DOHH2 (cell line): Measurements from ENCODE around the gene LPGAT1.

ENCODE experiments used
- H3F3A ChIP-seq: fragments of 200-600 bp; sonication (generic), shearing (Covaris generic); 2 replicates; pipeline ENCODE4 v1.6.0; 2016; ENCODE audit warnings: antibody characterized with exemption, mild to moderate bottlenecking; ENCODE audit not compliant: control insufficient read depth, insufficient read depth
- H3K27ac ChIP-seq: fragments of 200-600 bp; sonication (generic); 2 replicates; pipeline ENCODE4 v1.5.1; 2014; ENCODE audit warnings: low read depth, mild to moderate bottlenecking, low read length, moderate library complexity
- H3K27me3 ChIP-seq: fragments of 200-600 bp; sonication (generic); 2 replicates; pipeline ENCODE4 v1.6.1; 2014; ENCODE audit warnings: mild to moderate bottlenecking, low read length, mixed read lengths; ENCODE audit not compliant: control insufficient read depth
- H3K36me3 ChIP-seq: fragments of 200-600 bp; sonication (generic); 2 replicates; pipeline ENCODE4 v1.6.1; 2014; ENCODE audit warnings: mild to moderate bottlenecking, low read length, moderate library complexity, mixed read lengths; ENCODE audit not compliant: control insufficient read depth
- H3K4me1 ChIP-seq: fragments of 200-600 bp; sonication (generic); 2 replicates; pipeline ENCODE4 v1.6.1; 2014; ENCODE audit warnings: mild to moderate bottlenecking, low read length, mixed read lengths; ENCODE audit not compliant: control insufficient read depth
- H3K4me2 ChIP-seq: fragments of 200-600 bp; sonication (generic); 2 replicates; pipeline ENCODE4 v1.6.0; 2014; ENCODE audit warnings: mild to moderate bottlenecking, low read length, moderate library complexity
- H3K4me3 ChIP-seq: fragments of 200-600 bp; sonication (generic); 2 replicates; pipeline ENCODE4 v1.5.1; 2014; ENCODE audit warnings: mild to moderate bottlenecking, low read length, mixed read lengths
- H3K79me2 ChIP-seq: fragments of 200-600 bp; sonication (generic); 2 replicates; pipeline ENCODE4 v1.6.1; 2014; ENCODE audit warnings: mild to moderate bottlenecking, low read length, mixed read lengths; ENCODE audit not compliant: control insufficient read depth
- H3K9me2 ChIP-seq: fragments of 200-600 bp; sonication (generic); replicated peaks from 2 replicates; pipeline ENCODE4 v1.6.1; 2014; ENCODE audit warnings: mild to moderate bottlenecking, low read length, mixed read lengths; ENCODE audit not compliant: control insufficient read depth
- H3K9me3 ChIP-seq: fragments of 200-600 bp; sonication (generic); 2 replicates; pipeline ENCODE4 v1.6.1; 2014; ENCODE audit warnings: antibody characterized with exemption, low read length, mixed read lengths; ENCODE audit not compliant: control insufficient read depth, insufficient read depth
- H4K20me1 ChIP-seq: fragments of 200-600 bp; sonication (generic); 2 replicates; pipeline ENCODE4 v1.6.0; 2014; ENCODE audit warnings: low read depth, mild to moderate bottlenecking, antibody characterized with exemption, low read length, moderate library complexity; ENCODE audit not compliant: control insufficient read depth, insufficient read depth
- CTCF ChIP-seq: fragments of 200-600 bp; sonication (generic); IDR thresholded peaks from one replicate; pipeline ENCODE4 v1.5.1; 2014; ENCODE audit warnings: antibody characterized with exemption, mild to moderate bottlenecking, low read depth, low read length; ENCODE audit not compliant: poor library complexity, severe bottlenecking
- EZH2phosphoT487 ChIP-seq: fragments of 200-600 bp; sonication (generic); IDR thresholded peaks from 2 replicates; pipeline ENCODE4 v1.6.1; 2017; ENCODE audit warnings: borderline replicate concordance, mild to moderate bottlenecking, antibody characterized with exemption, low read length, moderate library complexity, mixed read lengths

The LPGAT1 gene

GRCh38 chr1:211822677-211823407 lies 7.7 kb downstream of the LPGAT1 start:
- no peaks in the 10 kb centered on the region for H3K79me2 ChIP-seq
- no peak overlapping the region for H3K4me2 ChIP-seq
- H3F3A ChIP-seq: no peaks in the 10 kb centered on the region
- TF ChIP-seq CTCF (no peak), EZH2phosphoT487 (no peak)
- no peak overlapping the region for H3K4me3 ChIP-seq
- no peaks in the 10 kb centered on the region for H3K27me3 ChIP-seq
- H3K9me2 ChIP-seq: no peaks in the 10 kb centered on the region
- H3K36me3 ChIP-seq: peaks cover 5% of the 10 kb centered on the region; the same call in 1 of the 2 replicates
- H3K27ac ChIP-seq: no peak overlapping the region
- H4K20me1 ChIP-seq: no peaks in the 10 kb centered on the region
- H3K9me3 ChIP-seq: no peaks in the 10 kb centered on the region
- no peaks in the 10 kb centered on the region for H3K4me1 ChIP-seq

- Histone ChIP-seq H3K4me3 (no peak overlapping the region), H3K79me2 (no peaks in the 10 kb centered on the region), H3K4me1 (no peaks in the 10 kb centered on the region), H3K36me3 (peaks cover 2% of the 10 kb centered on the region; the same call in 1 of the 2 replicates), H3K27ac (no peak overlapping the region), H3K4me2 (no peak overlapping the region), H3K9me2 (no peaks in the 10 kb centered on the region), H3F3A (no peaks in the 10 kb centered on the region), H3K27me3 (no peaks in the 10 kb centered on the region), H3K9me3 (no peaks in the 10 kb centered on the region), H4K20me1 (no peaks in the 10 kb centered on the region)
- no peak for TF ChIP-seq EZH2phosphoT487
- no peak for TF ChIP-seq CTCF
These were observed 14.0 kb downstream of the LPGAT1 start for GRCh38 chr1:211816586-211816985.

- Histone ChIP-seq H3K9me3 (no peaks in the 10 kb centered on the region), H3F3A (no peaks in the 10 kb centered on the region), H4K20me1 (no peaks in the 10 kb centered on the region), H3K4me3 (no peak overlapping the region), H3K9me2 (no peaks in the 10 kb centered on the region), H3K4me2 (no peak overlapping the region), H3K4me1 (no peaks in the 10 kb centered on the region), H3K79me2 (no peaks in the 10 kb centered on the region), H3K36me3 (peaks cover 5% of the 10 kb centered on the region), H3K27ac (no peak overlapping the region), H3K27me3 (no peaks in the 10 kb centered on the region)
- no peak for TF ChIP-seq EZH2phosphoT487
- TF ChIP-seq CTCF: no peak
These were observed 16.2 kb downstream of the LPGAT1 start for GRCh38 chr1:211814313-211814712.
